ENCODE data around the gene DCAF6.

The DCAF6 gene

GRCh38 chr1:168032029-168032428, 95.5 kb downstream of the DCAF6 start:
- H3K4me3 ChIP-seq (ENCODE audit: control insufficient read depth, low read depth, low read length): no peak overlapping the region
- no peak for DNase-seq (ENCODE audit: low read depth)
- no peak for TF ChIP-seq CTCF (conservative IDR thresholded peaks at IDR 0.05; ENCODE audit: control insufficient read depth, insufficient read depth, low read depth, low read length)

GRCh38 chr1:168035345-168035744, 98.9 kb downstream of the DCAF6 start:
- no peak for TF ChIP-seq CTCF (conservative IDR thresholded peaks at IDR 0.05; ENCODE audit: control insufficient read depth, insufficient read depth, low read depth, low read length)
- no peak for DNase-seq (ENCODE audit: low read depth)
- H3K4me3 ChIP-seq (ENCODE audit: control insufficient read depth, low read depth, low read length): no peak overlapping the region

- no peak overlapping the region for H3K4me3 ChIP-seq (ENCODE audit: control insufficient read depth, low read depth, low read length)
- TF ChIP-seq CTCF (conservative IDR thresholded peaks at IDR 0.05; ENCODE audit: control insufficient read depth, insufficient read depth, low read depth, low read length): no peak
Measured at GRCh38 chr1:168042362-168042761, 105.9 kb downstream of the DCAF6 start.

GRCh38 chr1:168045311-168045710, 108.8 kb downstream of the DCAF6 start:
- TF ChIP-seq CTCF (conservative IDR thresholded peaks at IDR 0.05; ENCODE audit: control insufficient read depth, insufficient read depth, low read depth, low read length): no peak
- H3K4me3 ChIP-seq (ENCODE audit: control insufficient read depth, low read depth, low read length): no peak overlapping the region
- DNase-seq (ENCODE audit: low read depth): no peak

More at GRCh38 chr1:168042362-168042761, 105.9 kb downstream of the DCAF6 start:
- DNase-seq (ENCODE audit: low read depth): no peak

- no peak for DNase-seq (ENCODE audit: low read depth)
- H3K4me3 ChIP-seq (ENCODE audit: control insufficient read depth, low read depth, low read length): no peak overlapping the region
- TF ChIP-seq CTCF (conservative IDR thresholded peaks at IDR 0.05; ENCODE audit: control insufficient read depth, insufficient read depth, low read depth, low read length): no peak
Measured at GRCh38 chr1:168050307-168050706, 113.8 kb downstream of the DCAF6 start.

GRCh38 chr1:168050880-168051279, 114.4 kb downstream of the DCAF6 start:
- H3K4me3 ChIP-seq (ENCODE audit: control insufficient read depth, low read depth, low read length): no peak overlapping the region
- no peak for DNase-seq (ENCODE audit: low read depth)
- no peak for TF ChIP-seq CTCF (conservative IDR thresholded peaks at IDR 0.05; ENCODE audit: control insufficient read depth, insufficient read depth, low read depth, low read length)

- TF ChIP-seq CTCF (conservative IDR thresholded peaks at IDR 0.05; ENCODE audit: control insufficient read depth, insufficient read depth, low read depth, low read length): no peak
- DNase-seq (ENCODE audit: low read depth): no peak
Measured at GRCh38 chr1:168053681-168054080, 117.2 kb downstream of the DCAF6 start.

More at GRCh38 chr1:168053681-168054080, 117.2 kb downstream of the DCAF6 start:
- no peak overlapping the region for H3K4me3 ChIP-seq (ENCODE audit: control insufficient read depth, low read depth, low read length)
